B cell (primary cell): ENCODE results near the gene KLK7.
"Not testable (repeated sequence)": the region's sequence is repeated elsewhere in the genome, so short reads cannot be mapped to it uniquely, and the experiment has no call there.

Source experiments
- CTCF ChIP-seq: fragments of 200-600 bp; IDR thresholded peaks from one replicate; pipeline ENCODE4 v1.8.0; 2022; ENCODE audit warnings: antibody characterized with exemption, mild to moderate bottlenecking
- EZH2 ChIP-seq: IDR thresholded peaks from 2 replicates; pipeline ENCODE4 v1.6.1; 2012; ENCODE audit warnings: borderline replicate concordance, low read depth, mild to moderate bottlenecking, moderate library complexity, low read length; ENCODE audit not compliant: insufficient read depth, poor library complexity, severe bottlenecking

- TF ChIP-seq CTCF, EZH2: not testable (repeated sequence)
These were observed 699 bp upstream of the KLK7 start for GRCh38 chr19:50984416-50984815.
